Small intestine (tissue), 7 donors: ENCODE results near the gene CTNNBIP1. TPM values are rescaled to one million over a fixed set of nuclear protein-coding genes. Genes with fewer than 3 reads are reported as not detected.
"Not testable (repeated sequence)": the region's sequence is repeated elsewhere in the genome, so short reads cannot be mapped to it uniquely, and the experiment has no call there.

Experiments used
- DNase-seq, 2 donors: peaks; one replicate each; pipeline versions ENCODE4 v3.0.0 to v3.0.0-alpha.2; 2013
- FAIRE-seq: peaks from 2 replicates; lab custom pipeline; 2012; peaks lifted over from hg19 to GRCh38; lab: Jason Lieb, UNC
- H3K27ac ChIP-seq, 3 donors: one replicate each; pipeline ENCODE4 v1.5.1; 2013; ENCODE audit warnings: low read length in 2 of 3, mild to moderate bottlenecking in 2 of 3, control low read depth in 1 of 3, inconsistent platforms in 1 of 3, low read depth in 1 of 3, moderate library complexity in 1 of 3
- H3K27me3 ChIP-seq, 3 donors: one replicate each; pipeline ENCODE4 v1.6.1; 2013; ENCODE audit warnings: low read length in 3 of 3, inconsistent platforms in 1 of 3; ENCODE audit not compliant: control insufficient read depth in 3 of 3, insufficient read depth in 3 of 3
- H3K36me3 ChIP-seq, 3 donors: one replicate each; pipeline ENCODE4 v1.6.1; 2013; ENCODE audit warnings: low read length in 3 of 3, inconsistent platforms in 1 of 3, low read depth in 1 of 3, mild to moderate bottlenecking in 1 of 3, moderate library complexity in 1 of 3; ENCODE audit not compliant: control insufficient read depth in 3 of 3, insufficient read depth in 2 of 3
- H3K4me1 ChIP-seq, 3 donors: one replicate each; pipeline ENCODE4 v1.6.1; 2013; ENCODE audit warnings: low read length in 2 of 3, inconsistent platforms in 1 of 3, low read depth in 1 of 3, mild to moderate bottlenecking in 1 of 3, moderate library complexity in 1 of 3; ENCODE audit not compliant: control insufficient read depth in 3 of 3, insufficient read depth in 2 of 3
- H3K4me3 ChIP-seq, 3 donors: one replicate each; pipeline ENCODE4 v1.5.1; 2013; ENCODE audit warnings: low read length in 3 of 3, control low read depth in 1 of 3, inconsistent platforms in 1 of 3, low read depth in 1 of 3, mild to moderate bottlenecking in 1 of 3, moderate library complexity in 1 of 3
- H3K9me3 ChIP-seq, 2 donors: one replicate each; pipeline ENCODE4 v1.6.1; 2013; ENCODE audit warnings: low read depth in 1 of 2, low read length in 1 of 2; ENCODE audit not compliant: control insufficient read depth in 2 of 2, insufficient read depth in 1 of 2
- WGBS, 3 donors: extraction: QIAGEN DNeasy Blood & Tissue Kit; methylation state at CpG; one replicate each; pipeline ENCODE4 v1.1.7; 2013; 5-methylcytosine and 5-hydroxymethylcytosine counted together
- polyA plus RNA-seq, 4 donors: library from polyadenylated mRNA; stranded (reverse) in 3 of 4; unstranded in 1 of 4; fragments of 200-250 nt in 3 of 4; fragments of 120-200 nt in 1 of 4; gene quantifications; one replicate each; pipeline versions ENCODE4 v1.2.1 to v1.2.3, GENCODE V29; 2013
- donor health status: healthy with polysubstance abuse.
- donor health status: control.
- donor health status: control.
- donor health status: Bipolar disorder and iron deficiency.
- donor health status: healthy.

CTNNBIP1 gene
- polyA plus RNA-seq, 4 donors, result 19.5 to 24.8 (median 22.1) TPM

DNA sequence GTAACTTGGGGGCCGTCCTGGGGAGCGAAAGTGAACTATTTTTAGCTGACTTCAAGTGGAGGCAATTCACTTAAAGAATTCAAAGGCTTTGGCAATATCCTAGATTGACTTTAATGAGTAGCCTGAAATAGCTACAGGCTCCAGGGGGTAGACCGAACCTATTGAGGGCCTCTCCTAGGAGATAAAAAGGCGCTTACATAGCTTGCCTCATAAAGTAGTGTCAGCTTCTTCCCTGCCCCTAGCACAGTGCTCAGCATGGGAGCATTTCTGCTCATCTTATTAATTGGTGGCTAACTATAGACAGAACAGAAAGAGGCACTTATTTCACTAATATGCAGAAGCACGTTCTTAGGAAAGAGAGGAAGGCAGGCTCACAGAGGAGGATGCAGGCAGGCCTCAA lies 12.3 kb upstream of the CTNNBIP1 start:
- 81 to 96% (median 87%) methylated on average over 5 of the region's 5 CpGs for WGBS, 3 donors
- no peak overlapping the region for H3K27ac ChIP-seq
- H3K4me1 ChIP-seq, result peaks cover 0 to 6% (median 0%) of the 10 kb centered on the region in 3 donors
- H3K9me3 ChIP-seq, result no peaks in the 10 kb centered on the region
- DNase-seq (peak in 1 of 2 donors; percentile 45), FAIRE-seq (no peak)
- H3K4me3 ChIP-seq, result no peak overlapping the region
- peaks cover 0 to 4% (median 0%) of the 10 kb centered on the region in 3 donors for H3K36me3 ChIP-seq
- no peaks in the 10 kb centered on the region for H3K27me3 ChIP-seq

DNA sequence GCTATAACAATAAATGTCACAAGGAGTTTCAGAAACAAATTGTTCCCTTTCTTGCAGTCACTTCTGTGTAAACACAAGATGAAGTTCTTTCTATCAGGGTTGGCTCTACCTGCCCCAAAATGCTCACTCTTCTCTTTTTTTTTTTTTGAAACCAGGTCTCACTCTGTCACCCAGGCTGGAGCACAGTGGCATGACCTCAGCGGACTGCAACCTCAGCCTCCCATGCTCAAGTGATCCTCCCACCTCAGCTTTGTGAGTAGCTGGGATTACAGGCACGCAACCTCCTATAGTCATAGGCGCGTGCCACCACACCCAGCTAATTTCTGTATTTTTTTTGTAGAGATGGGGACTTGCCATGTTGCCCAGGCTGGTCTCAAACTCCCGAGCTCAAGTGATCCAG lies 10.5 kb upstream of the CTNNBIP1 start:
- FAIRE-seq (no peak), DNase-seq (no peak)
- no peak overlapping the region for H3K27ac ChIP-seq
- no peaks in the 10 kb centered on the region for H3K27me3 ChIP-seq
- no peak overlapping the region for H3K4me3 ChIP-seq
- peaks cover 0 to 2% (median 0%) of the 10 kb centered on the region in 3 donors for H3K36me3 ChIP-seq
- peaks cover 0 to 6% (median 0%) of the 10 kb centered on the region in 3 donors for H3K4me1 ChIP-seq
- WGBS, 3 donors, result 89 to 96% (median 93%) methylated on average over 5 of the region's 5 CpGs
- no peaks in the 10 kb centered on the region for H3K9me3 ChIP-seq

DNA sequence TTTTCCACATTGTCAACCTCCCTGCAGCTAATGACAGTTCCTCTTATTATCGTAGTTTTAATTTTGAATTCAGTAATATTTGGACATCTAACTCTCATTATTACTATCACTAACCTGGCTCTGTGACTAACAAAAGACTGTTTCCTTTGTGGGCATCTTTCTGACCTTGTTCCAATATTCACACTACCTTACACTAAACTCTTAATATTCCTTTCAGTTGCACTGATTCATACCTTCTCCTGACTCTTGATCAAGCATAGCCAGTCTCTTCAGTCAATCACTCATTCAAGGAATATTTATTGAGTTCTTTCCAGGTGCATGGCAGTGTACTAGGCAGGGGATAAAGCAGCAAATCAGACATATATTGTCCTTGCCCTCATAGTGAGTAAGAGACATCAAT lies 7.8 kb upstream of the CTNNBIP1 start:
- no peaks in the 10 kb centered on the region for H3K36me3 ChIP-seq
- H3K27ac ChIP-seq, result no peak overlapping the region
- DNase-seq (no peak), FAIRE-seq (no peak)
- H3K4me1 ChIP-seq, result peaks cover 0 to 10% (median 0%) of the 10 kb centered on the region in 3 donors
- WGBS, 3 donors, result 67 to 85% (median 82%) methylated on average over 1 of the region's 1 CpG
- H3K4me3 ChIP-seq, result no peak overlapping the region
- H3K9me3 ChIP-seq, result no peaks in the 10 kb centered on the region
- no peaks in the 10 kb centered on the region for H3K27me3 ChIP-seq

DNA sequence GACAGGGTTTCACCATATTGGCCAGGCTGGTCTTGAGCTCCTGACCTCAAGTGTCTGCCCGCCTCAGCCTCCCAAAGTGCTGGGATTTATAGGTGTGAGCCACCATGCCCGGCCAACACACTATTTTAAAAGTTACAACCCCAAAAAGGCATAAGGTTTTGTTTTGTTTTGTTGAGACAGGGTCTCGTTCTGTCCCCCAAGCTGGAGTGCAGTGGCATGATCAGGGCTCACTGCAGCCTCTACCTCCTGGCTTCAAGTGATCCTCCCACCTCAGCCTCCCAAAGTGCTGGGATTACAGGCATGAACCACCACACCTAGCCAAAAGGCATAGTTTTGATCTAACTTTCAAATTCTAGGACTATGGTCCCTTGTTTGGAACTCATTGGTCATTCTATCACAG lies 7.4 kb upstream of the CTNNBIP1 start:
- not testable (repeated sequence) for H3K27me3 ChIP-seq, H3K36me3 ChIP-seq, H3K9me3 ChIP-seq, FAIRE-seq, H3K4me1 ChIP-seq, H3K27ac ChIP-seq, H3K4me3 ChIP-seq, DNase-seq
- 89 to 91% (median 90%) methylated on average over 3 of the region's 3 CpGs for WGBS, 3 donors

DNA sequence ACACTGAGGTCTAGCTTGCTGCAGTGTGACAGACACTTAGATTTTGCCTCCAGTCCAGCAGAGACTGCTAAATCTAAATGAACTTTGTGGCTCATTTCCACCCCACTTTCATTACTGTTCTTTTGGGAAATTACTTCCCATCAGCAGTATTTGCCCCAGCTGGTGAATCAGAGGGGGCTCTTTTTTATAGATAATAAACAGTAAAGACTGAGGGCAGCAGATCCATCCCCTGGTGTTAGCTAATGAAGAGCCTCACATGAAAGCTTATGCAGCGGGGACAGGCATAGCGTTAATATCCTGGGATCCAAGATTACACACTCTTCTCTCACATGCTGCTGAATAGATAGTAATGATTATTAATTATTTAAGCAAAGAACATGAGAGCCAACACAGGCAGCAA lies 6.4 kb upstream of the CTNNBIP1 start:
- DNase-seq, result no peak
- Histone ChIP-seq H3K27me3 (no peaks in the 10 kb centered on the region), H3K9me3 (no peaks in the 10 kb centered on the region), H3K27ac (no peak overlapping the region), H3K4me3 (no peak overlapping the region), H3K36me3 (no peaks in the 10 kb centered on the region), H3K4me1 (peaks cover 0 to 14% (median 5%) of the 10 kb centered on the region in 3 donors)
- 91 to 96% (median 92%) methylated on average over 2 of the region's 2 CpGs for WGBS, 3 donors
- no peak for FAIRE-seq

DNA sequence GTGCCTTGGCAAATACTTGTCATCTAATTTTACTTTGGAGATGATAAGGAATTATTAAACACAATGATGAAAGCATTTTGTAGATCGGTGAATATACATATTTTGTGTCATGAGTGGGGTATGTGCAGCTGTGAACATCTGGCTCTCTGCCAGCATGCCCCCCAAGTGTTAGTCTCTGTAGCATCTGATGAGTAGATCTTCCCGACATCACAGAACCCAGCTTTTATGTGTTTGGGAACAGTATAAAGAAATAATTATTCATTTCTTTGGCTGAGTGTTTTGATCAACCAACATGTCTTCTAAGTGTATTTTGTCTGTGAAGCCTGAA lies 4.5 kb upstream of the CTNNBIP1 start:
- no peak overlapping the region for H3K27ac ChIP-seq
- peaks cover 0 to 16% (median 7%) of the 10 kb centered on the region in 3 donors for H3K4me1 ChIP-seq
- WGBS, 3 donors, result 52 to 58% (median 55%) methylated on average over 2 of the region's 2 CpGs
- H3K4me3 ChIP-seq, result no peak overlapping the region
- H3K27me3 ChIP-seq, result no peaks in the 10 kb centered on the region
- no peaks in the 10 kb centered on the region for H3K9me3 ChIP-seq
- no peaks in the 10 kb centered on the region for H3K36me3 ChIP-seq
- no peak for FAIRE-seq
- DNase-seq, result no peak

DNA sequence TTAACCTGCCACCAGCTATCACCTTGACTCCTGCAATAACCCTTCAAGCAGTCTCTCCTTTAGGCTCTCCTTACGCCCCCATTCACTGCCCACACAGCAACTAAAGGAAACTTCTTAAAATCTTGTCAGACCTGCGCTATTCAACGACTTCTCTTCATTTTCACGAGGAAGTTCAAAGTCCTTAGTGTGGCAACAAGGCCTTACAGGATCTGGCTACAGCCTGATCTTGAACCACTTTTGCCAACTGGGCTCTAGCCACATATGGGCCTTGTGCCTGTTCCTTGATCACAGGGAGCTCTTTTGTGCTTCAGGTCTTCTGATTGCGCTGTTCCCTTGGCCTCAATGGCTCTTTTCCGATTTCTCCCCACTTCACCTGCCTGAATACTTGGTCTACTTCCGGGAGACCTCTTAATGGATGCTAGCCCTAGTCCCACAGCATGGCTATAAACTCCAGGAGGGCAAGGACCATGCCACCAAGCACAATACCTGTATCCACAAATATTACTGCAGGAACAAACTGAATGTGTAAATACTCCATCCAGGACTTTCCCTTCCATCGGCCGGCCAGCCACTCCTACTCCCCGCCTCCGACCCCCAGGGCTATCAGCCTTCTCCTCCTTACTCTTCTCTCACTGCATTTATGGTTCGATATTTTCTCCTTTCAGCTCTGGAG lies 2.3 kb upstream of the CTNNBIP1 start:
- FAIRE-seq (no peak), DNase-seq (peak; percentile 63 to 80)
- no peaks in the 10 kb centered on the region for H3K27me3 ChIP-seq
- peak overlapping the region in 2 of 3 donors; percentile 34 to 57 for H3K27ac ChIP-seq
- WGBS, 3 donors, result 60 to 74% (median 71%) methylated on average over 12 of the region's 12 CpGs
- peaks cover 3 to 26% (median 9%) of the 10 kb centered on the region in 3 donors for H3K4me1 ChIP-seq
- no peaks in the 10 kb centered on the region for H3K9me3 ChIP-seq
- H3K4me3 ChIP-seq, result no peak overlapping the region
- no peaks in the 10 kb centered on the region for H3K36me3 ChIP-seq

DNA sequence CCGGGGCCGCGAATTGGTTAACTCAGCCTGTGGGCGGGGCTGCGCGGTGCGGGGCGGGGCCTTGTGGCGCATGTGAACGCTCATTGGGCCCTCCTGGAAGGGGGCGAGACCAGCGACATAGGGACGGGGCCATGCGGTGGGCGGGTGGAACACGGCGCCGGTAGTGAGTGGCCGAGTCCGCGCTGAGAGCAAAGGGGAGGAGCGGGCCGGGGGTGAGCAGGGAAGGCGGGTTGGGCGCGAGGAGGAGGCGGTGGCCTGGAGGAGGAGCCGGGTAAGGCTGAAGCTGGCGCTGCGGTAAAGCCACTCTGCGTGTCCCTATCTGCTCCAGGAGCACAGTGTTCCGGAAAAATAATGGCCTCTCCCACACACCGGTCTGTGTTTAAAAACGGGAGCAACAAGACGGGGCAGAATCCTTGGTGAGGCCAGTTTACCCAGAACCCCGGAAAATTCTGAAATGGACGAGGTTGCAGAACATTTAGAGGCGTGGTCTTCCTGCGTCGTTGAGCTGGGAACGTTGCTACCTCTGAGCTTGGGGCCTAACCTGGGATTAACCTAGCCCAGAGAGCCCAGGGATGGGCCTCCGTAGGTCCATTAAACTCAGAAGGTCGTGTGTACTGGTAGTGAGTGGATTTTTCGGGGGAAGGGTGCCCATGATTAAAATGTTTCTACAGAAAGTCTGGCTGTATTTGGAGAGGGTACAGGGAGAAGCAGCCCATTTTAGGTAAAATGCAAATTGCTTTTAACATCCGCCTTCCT lies 532 bp upstream of the CTNNBIP1 start:
- DNase-seq, result peak; percentile 99 to 100
- Histone ChIP-seq H3K4me1 (peaks cover 3 to 26% (median 9%) of the 10 kb centered on the region in 3 donors), H3K27ac (peak overlapping the region; percentile 92 to 99 (median 96)), H3K27me3 (no peaks in the 10 kb centered on the region), H3K9me3 (no peaks in the 10 kb centered on the region), H3K36me3 (no peaks in the 10 kb centered on the region), H3K4me3 (peak overlapping the region; percentile 28 to 56 (median 47))
- no peak for FAIRE-seq
- 0 to 1% (median 0%) methylated on average over 42 to 45 of the region's 45 CpGs for WGBS, 3 donors
